Heart right ventricle (tissue), 16 donors: Measurements from ENCODE around the gene FIP1L1. TPM values are rescaled to one million over a fixed set of nuclear protein-coding genes. Genes with fewer than 3 reads are reported as not detected.

ENCODE experiments used
- ATAC-seq, 8 donors: fragments of 200-7000 bp; cut with Tn5 transposase; one replicate each; pipeline ENCODE4 v1.9.1; 2020; ENCODE audit warnings: mild to moderate bottlenecking in 8 of 8, moderate library complexity in 8 of 8, moderate number of reproducible peaks in 1 of 8
- DNase-seq, 2 donors: peaks; one replicate each; pipeline ENCODE4 v3.0.0-alpha.2; 2020
- H3K27ac ChIP-seq, 10 donors: fragments of 200-600 bp; sonication (generic) in 2 of 10; one replicate each; pipeline versions ENCODE4 v1.5.0 to v1.8.0; 2020 to 2022; ENCODE audit warnings: mild to moderate bottlenecking in 3 of 10
- H3K27me3 ChIP-seq, 7 donors: fragments of 200-600 bp; one replicate each; pipeline ENCODE4 v1.8.0; 2021 to 2022; ENCODE audit warnings: mild to moderate bottlenecking in 2 of 7
- H3K36me3 ChIP-seq, 9 donors: fragments of 200-600 bp; sonication (generic) in 1 of 9; one replicate each; pipeline versions ENCODE4 v1.5.0 to v1.8.0; 2020 to 2022; ENCODE audit warnings: mild to moderate bottlenecking in 2 of 9
- H3K4me1 ChIP-seq, 9 donors: fragments of 200-600 bp; sonication (generic) in 1 of 9; one replicate each; pipeline versions ENCODE4 v1.5.0 to v1.8.0; 2020 to 2022; ENCODE audit warnings: mild to moderate bottlenecking in 4 of 9
- H3K4me3 ChIP-seq, 10 donors: fragments of 200-600 bp; sonication (generic) in 2 of 10; one replicate each; pipeline versions ENCODE4 v1.5.0 to v1.8.0; 2020 to 2022; ENCODE audit warnings: mild to moderate bottlenecking in 7 of 10, moderate library complexity in 2 of 10
- H3K9me3 ChIP-seq, 11 donors: fragments of 200-600 bp in 10 of 11; sonication (generic) in 2 of 11; one replicate each; pipeline versions ENCODE4 v1.5.0 to v1.8.0; 2013 to 2022; ENCODE audit warnings: mild to moderate bottlenecking in 2 of 11, control low read depth in 1 of 11, moderate library complexity in 1 of 11
- CTCF ChIP-seq, 9 donors: fragments of 200-600 bp; sonication (generic) in 2 of 9; IDR thresholded peaks; one replicate each; pipeline versions ENCODE4 v1.5.0 to v1.8.0; 2021 to 2022; ENCODE audit warnings: antibody characterized with exemption in 9 of 9, mild to moderate bottlenecking in 5 of 9, moderate library complexity in 1 of 9
- WGBS, 2 donors: extraction: QIAGEN DNeasy Blood & Tissue Kit; methylation state at CpG; one replicate each; pipeline ENCODE4 v1.1.7; 2013; ENCODE audit warnings: inconsistent platforms in 1 of 2; 5-methylcytosine and 5-hydroxymethylcytosine counted together
- intact Hi-C, 10 donors: fragments of 100-400 bp; cut with DNase I; formaldehyde crosslinking; loops; one replicate each; pipeline versions ENCODE4 v1.11.1 to v1.14.2; 2022
- polyA plus RNA-seq, 2 donors: library from polyadenylated mRNA; stranded (reverse); fragments of 200-250 nt; gene quantifications; one replicate each; pipeline ENCODE4 v1.2.3, GENCODE V29; 2013
- total RNA-seq, 10 donors: library from RNA; stranded (reverse); fragmentation: NEBNext Ultra II Directional in 3 of 10; extraction: Animal tissue kit (Norgen Biotek cat#: 25700) in 3 of 10; gene quantifications; one replicate each; pipeline versions ENCODE4 v1.2.1 to v1.2.4, GENCODE V29; 2021 to 2023
- donor health status: Arrhythmogenic right ventricular cardiomyopathy.
- donor health status: ischemic (EF 13 %, LVEDD 7.1; RV severe dilation, severe dysfunction).
- donor health status: healthy with polysubstance abuse.
- donor health status: DM: no; HTN: yes; CAD: no.
- donor health status: DM: no; HTN: no; CAD: no.
- donor health status: ischemic (EF 25% LVEDD 6.9; RV normal size, moderate dysfunction).
- donor health status: ischemic (EF 25% LVEDD 5.7; RV mildly dilated, moderate dysfunction).
- donor health status: healthy.
- donor health status: DM: yes; HTN: yes; CAD: no.
- donor health status: Ischemic cardiomyopathy.
- donor health status: ischemic (EF 35%, LVEDD 5.7; RV mildly dilated, moderate dysfunction).
- donor health status: nonischemic (EF 11% LVEDD 7.7; RV severe dilation, severe dysfunction).
- donor health status: DM: yes; HTN: yes; CAD: no.
- donor health status: PGD.
- donor health status: ischemic (EF 29% LVEDD 5.4; RV normal size, mild dysfunction).
- donor health status: nonischemic (EF 23%, LVEDD 6.1; RV moderate dilation, normal function).

The FIP1L1 gene
- total and polyA plus RNA-seq, 12 donors: 26.9 to 47.0 (median 29.7) TPM

- WGBS, 2 donors: 96 to 97% methylated on average over 5 of the region's 5 CpGs
These were observed 102.5 kb downstream of the FIP1L1 start for GRCh38 chr4:53479736-53480525.

GRCh38 chr4:53480909-53481308, 103.5 kb downstream of the FIP1L1 start:
- intact Hi-C loops: no loop called here
- Histone ChIP-seq H3K36me3 (peaks cover 0 to 27% (median 0%) of the 10 kb centered on the region in 9 donors), H3K27ac (no peak overlapping the region), H3K27me3 (no peaks in the 10 kb centered on the region), H3K4me3 (no peak overlapping the region), H3K9me3 (no peaks in the 10 kb centered on the region), H3K4me1 (peaks cover 0 to 3% (median 0%) of the 10 kb centered on the region in 9 donors)
- no peak for TF ChIP-seq CTCF (IDR thresholded peaks at IDR 0.05)
- ATAC-seq (no peak), DNase-seq (no peak)
- WGBS, 2 donors: 91 to 95% methylated on average over 2 of the region's 2 CpGs

More at GRCh38 chr4:53479736-53480525, 102.5 kb downstream of the FIP1L1 start:
- Histone ChIP-seq H3K9me3 (no peaks in the 10 kb centered on the region), H3K27me3 (no peaks in the 10 kb centered on the region), H3K4me3 (no peak overlapping the region), H3K4me1 (peaks cover 0 to 3% (median 0%) of the 10 kb centered on the region in 9 donors), H3K36me3 (peaks cover 0 to 35% (median 0%) of the 10 kb centered on the region in 9 donors), H3K27ac (no peak overlapping the region)
- TF ChIP-seq CTCF (IDR thresholded peaks at IDR 0.05): no peak
- intact Hi-C loops: no loop called here
- DNase-seq: no peak
- no peak for ATAC-seq

DNA sequence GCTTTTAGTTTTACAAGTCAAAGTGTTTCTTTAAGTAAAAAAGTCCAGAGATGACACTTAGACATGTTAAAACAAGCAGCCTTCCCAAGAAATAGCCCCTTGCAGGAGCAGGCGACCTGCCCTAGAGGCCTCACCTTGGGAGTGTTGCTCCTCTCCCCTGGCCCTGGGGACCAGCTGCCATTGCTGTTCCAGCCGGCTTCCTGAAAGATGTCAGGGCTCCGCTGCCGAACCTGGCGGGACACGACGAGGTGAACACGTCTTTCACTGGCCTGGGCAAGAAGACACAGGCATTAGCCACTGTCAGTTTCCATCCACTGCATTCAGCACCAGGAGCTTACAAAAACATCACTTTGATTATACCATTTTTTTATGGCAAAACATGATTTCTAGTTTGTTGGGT, 104.1 kb downstream of the FIP1L1 start:
- Histone ChIP-seq H3K4me3 (no peak overlapping the region), H3K4me1 (peaks cover 0 to 3% (median 0%) of the 10 kb centered on the region in 9 donors), H3K27ac (no peak overlapping the region), H3K27me3 (no peaks in the 10 kb centered on the region), H3K9me3 (no peaks in the 10 kb centered on the region), H3K36me3 (peaks cover 0 to 22% (median 0%) of the 10 kb centered on the region in 9 donors)
- intact Hi-C loops: no loop called here
- no peak for ATAC-seq
- no peak for TF ChIP-seq CTCF (IDR thresholded peaks at IDR 0.05)
- WGBS, 2 donors: 93 to 97% methylated on average over 8 of the region's 8 CpGs
- no peak for DNase-seq

DNA sequence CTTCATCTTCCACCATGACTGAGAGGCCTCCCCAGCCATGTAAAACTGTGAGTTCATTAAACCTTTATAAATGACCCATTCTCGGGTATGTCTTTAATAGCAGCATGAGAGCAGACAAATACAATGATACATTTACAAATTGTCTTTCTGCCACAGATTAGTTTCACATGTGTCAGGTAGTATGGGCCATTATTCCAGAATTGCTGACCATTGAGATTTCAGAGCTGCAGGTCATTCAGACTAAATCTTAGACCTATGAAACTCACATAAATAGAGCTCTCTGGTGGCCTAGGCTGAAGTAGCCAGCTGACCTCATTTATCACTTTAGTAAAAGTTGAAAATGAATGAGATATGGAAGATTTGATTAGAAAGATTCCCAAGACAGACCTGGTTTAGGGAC, 105.8 kb downstream of the FIP1L1 start:
- intact Hi-C loops: no loop called here
- DNase-seq (no peak), ATAC-seq (no peak)
- Histone ChIP-seq H3K27me3 (no peaks in the 10 kb centered on the region), H3K27ac (no peak overlapping the region), H3K9me3 (no peaks in the 10 kb centered on the region), H3K4me3 (no peak overlapping the region), H3K4me1 (peaks cover 0 to 3% (median 0%) of the 10 kb centered on the region in 9 donors), H3K36me3 (peaks cover 0 to 22% (median 0%) of the 10 kb centered on the region in 9 donors)
- 95 to 97% methylated on average over 1 of the region's 1 CpG for WGBS, 2 donors
- no peak for TF ChIP-seq CTCF (IDR thresholded peaks at IDR 0.05)
